A549 (cell line): ENCODE data around the gene NEIL3. TPM values are rescaled to one million over a fixed set of nuclear protein-coding genes. Genes with fewer than 3 reads are reported as not detected.

ENCODE experiments used
- ATAC-seq, 2 experiments: fragments of 200-7000 bp in 1 of 2; fragments of >200 bp in 1 of 2; cut with Nextera tagmentation in 1 of 2; cut with Tn5 transposase in 1 of 2; 3 replicates each; pipeline versions ENCODE4 v1.8.0 to v1.9.1; 2018 to 2020; ENCODE audit warnings: mild to moderate bottlenecking in 1 of 2, moderate library complexity in 1 of 2
- CTCF ChIA-PET: fragments of 300-600 bp; sonication (Branson Sonifier 250); formaldehyde crosslinking; extraction: SDS; loops from one replicate; lab custom pipeline; 2021; ENCODE audit warnings: antibody characterized with exemption, inconsistent platforms; lab: Yijun Ruan, JAX
- POLR2A ChIA-PET: fragments of 350-600 bp; formaldehyde crosslinking; extraction: SDS; loops from one replicate; lab custom pipeline; 2021; ENCODE audit warnings: antibody characterized with exemption, inconsistent platforms; lab: Yijun Ruan, JAX
- DNase-seq, 2 experiments: peaks; one replicate each; pipeline versions ENCODE4 v3.0.0 to v3.0.0-alpha.2; 2011 to 2016; ENCODE audit warnings: low read depth in 1 of 2, low spot score in 1 of 2
- FAIRE-seq: peaks from 2 replicates; lab custom pipeline; 2011; peaks lifted over from hg19 to GRCh38; lab: Jason Lieb, UNC
- H3K27ac ChIP-seq, 2 experiments: fragments of >200 bp; sonication (Bioruptor Twin); formaldehyde crosslinking; 3 replicates each; pipeline ENCODE4 v1.5.1; 2016 to 2017
- H3K4me1 ChIP-seq: fragments of >200 bp; sonication (Bioruptor Twin); formaldehyde crosslinking; 3 replicates; pipeline ENCODE4 v1.6.1; 2016
- H3K4me2 ChIP-seq: fragments of >200 bp; sonication (Bioruptor Twin); formaldehyde crosslinking; 3 replicates; pipeline ENCODE4 v1.6.1; 2016
- H3K4me3 ChIP-seq: fragments of >200 bp; sonication (Bioruptor Twin); formaldehyde crosslinking; 3 replicates; pipeline ENCODE4 v1.5.1; 2016
- H3K9me3 ChIP-seq: fragments of >200 bp; sonication (Bioruptor Twin); formaldehyde crosslinking; 3 replicates; pipeline ENCODE4 v1.6.1; 2016
- BHLHE40 ChIP-seq: IDR thresholded peaks from 2 replicates; pipeline ENCODE4 v1.6.1; 2012; ENCODE audit warnings: low read depth, low read length, inconsistent platforms
- CBX2 ChIP-seq: fragments of 200-600 bp; sonication (generic); IDR thresholded peaks from 2 replicates; pipeline ENCODE4 v1.6.1; 2016; ENCODE audit warnings: low read depth, mild to moderate bottlenecking, borderline replicate concordance
- CEBPB ChIP-seq, 2 experiments: fragments of >200 bp in 1 of 2; sonication (Bioruptor Twin) in 1 of 2; formaldehyde crosslinking in 1 of 2; IDR thresholded peaks; 2 replicates each; pipeline ENCODE4 v1.6.1; 2012 to 2016
- CHD4 ChIP-seq: fragments of 200-600 bp; sonication (generic); IDR thresholded peaks from 2 replicates; pipeline ENCODE4 v1.6.1; 2016; ENCODE audit warnings: antibody characterized with exemption, mild to moderate bottlenecking, borderline replicate concordance
- CTCF ChIP-seq: fragments of >200 bp; sonication (Bioruptor Twin); formaldehyde crosslinking; IDR thresholded peaks from 3 replicates; pipeline ENCODE4 v1.5.1; 2016
- EHF ChIP-seq: fragments of 250-450 bp; sonication (Bioruptor Pico); IDR thresholded peaks from 2 replicates; pipeline ENCODE4 v1.5.0; 2020; ENCODE audit warnings: mild to moderate bottlenecking
- EHMT2 ChIP-seq: fragments of 200-600 bp; sonication (generic); IDR thresholded peaks from 2 replicates; pipeline ENCODE4 v1.6.1; 2016; ENCODE audit warnings: antibody characterized with exemption, low read depth, mild to moderate bottlenecking, moderate library complexity
- GATA3 ChIP-seq: IDR thresholded peaks from 2 replicates; pipeline ENCODE4 v1.6.1; 2012; ENCODE audit warnings: borderline replicate concordance
- HMGXB4 ChIP-seq: fragments of 250-450 bp; sonication (Bioruptor Pico); IDR thresholded peaks from 2 replicates; pipeline ENCODE4 v1.5.0; 2021; ENCODE audit warnings: mild to moderate bottlenecking, moderate library complexity, borderline replicate concordance
- HOXB13 ChIP-seq: fragments of 250-450 bp; sonication (Bioruptor Pico); IDR thresholded peaks from 2 replicates; pipeline ENCODE4 v1.5.0; 2020; ENCODE audit warnings: low read depth, mild to moderate bottlenecking, moderate library complexity
- HOXB5 ChIP-seq: fragments of 250-450 bp; sonication (Bioruptor Pico); IDR thresholded peaks from 2 replicates; pipeline ENCODE4 v1.5.0; 2020; ENCODE audit warnings: mild to moderate bottlenecking, moderate library complexity
- JUN ChIP-seq, 2 experiments: fragments of >200 bp; sonication (Bioruptor Twin); formaldehyde crosslinking; IDR thresholded peaks; 2 replicates in 1 of 2; 3 replicates in 1 of 2; pipeline ENCODE4 v1.6.1; 2016 to 2017
- KDM1A ChIP-seq: fragments of 200-600 bp; sonication (generic); IDR thresholded peaks from 2 replicates; pipeline ENCODE4 v1.6.1; 2016; ENCODE audit warnings: low read depth, mild to moderate bottlenecking
- MAX ChIP-seq: IDR thresholded peaks from 2 replicates; pipeline ENCODE4 v1.6.1; 2012
- POLR2A ChIP-seq: IDR thresholded peaks from 2 replicates; pipeline ENCODE4 v1.6.1; 2012; ENCODE audit warnings: mild to moderate bottlenecking, low read length
- RCOR1 ChIP-seq: fragments of 150-350 bp; IDR thresholded peaks from 2 replicates; pipeline ENCODE4 v1.6.1; 2014; ENCODE audit warnings: antibody characterized with exemption, low read length, low read depth
- REST ChIP-seq: fragments of 200-600 bp; sonication (generic); IDR thresholded peaks from 2 replicates; pipeline ENCODE4 v1.6.1; 2016; ENCODE audit warnings: antibody characterized with exemption, mild to moderate bottlenecking, moderate library complexity
- ZC3H11A ChIP-seq: fragments of 450-650 bp; IDR thresholded peaks from 2 replicates; pipeline ENCODE4 v1.6.1; 2014; ENCODE audit warnings: antibody characterized with exemption, mild to moderate bottlenecking
- ZFP36 ChIP-seq: fragments of 450-650 bp; IDR thresholded peaks from 2 replicates; pipeline ENCODE4 v1.6.1; 2014; ENCODE audit warnings: borderline replicate concordance; ENCODE audit not compliant: partially characterized antibody
- WGBS: methylation state at CpG from one replicate; pipeline ENCODE4 v1.1.6; 2017; ENCODE audit errors: missing lambda C conversion rate; 5-methylcytosine and 5-hydroxymethylcytosine counted together
- polyA plus RNA-seq, 4 experiments: library from polyadenylated mRNA; depleted of rRNA in 3 of 4; stranded (reverse); fragments of >200 nt; fragmentation: RNase III in 1 of 4; extraction: RNeasy Plus Mini Kit Qiagen cat#74134 plus additional on column Dnase treatment in 1 of 4; gene quantifications; 2 replicates in 3 of 4; 3 replicates in 1 of 4; pipeline ENCODE4 v1.2.3, GENCODE V29; 2011 to 2017

Gene NEIL3
- polyA plus RNA-seq, 2 of the 4 experiments (the other 2 are of a cell fraction): 23.4 to 42.0 TPM

GRCh38 chr4:177288335-177288734 lies 21.3 kb upstream of the NEIL3 start:
- no peak overlapping the region for H3K4me3 ChIP-seq
- DNase-seq: no peak
- no peak for TF ChIP-seq POLR2A
- no peak for TF ChIP-seq CBX2
- TF ChIP-seq ZC3H11A: no peak
- no peak for TF ChIP-seq CEBPB (IDR thresholded peaks at IDR 0.05)
- no peaks in the 10 kb centered on the region for H3K9me3 ChIP-seq
- ATAC-seq: no peak
- ChIA-PET CTCF (interaction anchor here (1.2 to 1.9 kb wide), 3 partner anchors 22 to 241 kb away, joined by 3 to 4 read pairs (median 3); no protein-coding TSS in a partner anchor), POLR2A (no interaction called here)
- WGBS: 92% methylated on average over 1 of the region's 1 CpG
- no peak overlapping the region for H3K4me2 ChIP-seq
- H3K4me1 ChIP-seq: no peaks in the 10 kb centered on the region
- no peak overlapping the region for H3K27ac ChIP-seq
- FAIRE-seq: no peak

- H3K4me2 ChIP-seq: no peak overlapping the region
- no peaks in the 10 kb centered on the region for H3K9me3 ChIP-seq
- WGBS: 64% methylated on average over 6 of the region's 6 CpGs
- no peak for TF ChIP-seq ZFP36
- no peak for TF ChIP-seq GATA3
- no peak for TF ChIP-seq KDM1A
- TF ChIP-seq CEBPB (IDR thresholded peaks at IDR 0.05): no peak
- TF ChIP-seq JUN (IDR thresholded peaks at IDR 0.05): no peak
- TF ChIP-seq HMGXB4 (CRISPR knock-in tag): no peak
- TF ChIP-seq POLR2A: no peak
- no peak for TF ChIP-seq RCOR1
- TF ChIP-seq BHLHE40: no peak
- TF ChIP-seq CHD4: no peak
- H3K4me1 ChIP-seq: no peaks in the 10 kb centered on the region
- FAIRE-seq (no peak), ATAC-seq (no peak), DNase-seq (no peak)
- ChIA-PET POLR2A (no interaction called here), CTCF (no interaction called here)
- no peak overlapping the region for H3K27ac ChIP-seq
- no peak overlapping the region for H3K4me3 ChIP-seq
Measured at GRCh38 chr4:177290780-177291179, 18.9 kb upstream of the NEIL3 start.

GRCh38 chr4:177292171-177292570 lies 17.5 kb upstream of the NEIL3 start:
- DNase-seq (no peak), FAIRE-seq (no peak)
- TF ChIP-seq HOXB5 (no peak), BHLHE40 (no peak), REST (no peak), EHMT2 (no peak), EHF (CRISPR knock-in tag) (no peak), JUN (IDR thresholded peaks at IDR 0.05) (no peak), ZFP36 (no peak), HOXB13 (CRISPR knock-in tag) (no peak), MAX (no peak), CTCF (no peak)
- TF ChIP-seq, all 56 proteins: peak for 0
- ChIA-PET POLR2A (no interaction called here), CTCF (interaction anchor here (0.6 kb wide), 1 partner anchor 13 kb away, joined by 3 read pairs; no protein-coding TSS in a partner anchor)
- peaks cover 3% of the 10 kb centered on the region; the same call in 1 of the 3 replicates for H3K9me3 ChIP-seq
- H3K4me3 ChIP-seq: no peak overlapping the region
- no peaks in the 10 kb centered on the region for H3K4me1 ChIP-seq
- no peak overlapping the region for H3K27ac ChIP-seq
- 95% methylated on average over 2 of the region's 2 CpGs for WGBS
- ATAC-seq: no peak
- H3K4me2 ChIP-seq: no peak overlapping the region
